HepG2 (cell line): ENCODE results near the gene SPIRE1. TPM values are rescaled to one million over a fixed set of nuclear protein-coding genes. Genes with fewer than 3 reads are reported as not detected.

Experiments used
- ATAC-seq: fragments of 200-7000 bp; cut with Tn5 transposase; 3 replicates; pipeline ENCODE4 v1.9.1; 2020; ENCODE audit warnings: mild to moderate bottlenecking, moderate library complexity
- BruUV-seq: library from RNA; stranded (reverse); fragments of 400-500 nt; replicated peaks from 2 replicates; lab custom pipeline; 2021; lab: Mats Ljungman, UMichigan
- CTCF ChIA-PET: fragments of 300-600 bp; formaldehyde crosslinking; extraction: SDS; loops from one replicate; lab custom pipeline; 2021; ENCODE audit warnings: low total read pairs, inconsistent platforms, low intra/inter-chr PET ratio; lab: Yijun Ruan, JAX
- POLR2A ChIA-PET: fragments of 350-600 bp; sonication (Branson Sonifier 250); formaldehyde crosslinking; loops from one replicate; lab custom pipeline; 2020; ENCODE audit warnings: antibody characterized with exemption, inconsistent platforms; lab: Yijun Ruan, JAX
- DNase-seq: peaks from one replicate; pipeline ENCODE4 v3.0.0-alpha.2; 2015; ENCODE audit warnings: low spot score
- FAIRE-seq: peaks from 3 replicates; lab custom pipeline; 2011; peaks lifted over from hg19 to GRCh38; lab: Jason Lieb, UNC
- H2AFZ ChIP-seq: one replicate; pipeline ENCODE4 v1.6.1; 2011; ENCODE audit warnings: low read length, inconsistent platforms
- H3K27ac ChIP-seq: fragments of 300-600 bp; 3 replicates; pipeline ENCODE4 v1.8.0; 2011; ENCODE audit warnings: mixed run types, mild to moderate bottlenecking, mixed read lengths, low read length, inconsistent platforms; ENCODE audit not compliant: insufficient read depth; ENCODE audit errors: extremely low read length
- H3K27me3 ChIP-seq, 2 experiments: fragments of 200-600 bp in 1 of 2; 2 replicates in 1 of 2; 3 replicates in 1 of 2; pipeline versions ENCODE4 v1.6.0 to v1.8.0; 2011; ENCODE audit warnings: low read length in 2 of 2, mild to moderate bottlenecking in 2 of 2, moderate library complexity in 2 of 2, inconsistent platforms in 1 of 2; ENCODE audit not compliant: insufficient read depth in 2 of 2, control insufficient read depth in 1 of 2
- H3K36me3 ChIP-seq, 2 experiments: fragments of 200-600 bp in 1 of 2; replicated peaks in 1 of 2; 2 replicates in 1 of 2; 3 replicates in 1 of 2; pipeline versions ENCODE4 v1.5.1 to v1.8.0; 2011; ENCODE audit warnings: low read length in 2 of 2, inconsistent platforms in 1 of 2; ENCODE audit not compliant: insufficient read depth in 2 of 2, control insufficient read depth in 1 of 2
- H3K4me1 ChIP-seq: 2 replicates; pipeline ENCODE4 v1.5.1; 2012; ENCODE audit warnings: low read length, inconsistent platforms; ENCODE audit not compliant: insufficient read depth
- H3K4me2 ChIP-seq: 2 replicates; pipeline ENCODE4 v1.6.0; 2011; ENCODE audit warnings: low read depth, low read length, inconsistent platforms
- H3K4me3 ChIP-seq, 3 experiments: fragments of 200-600 bp in 1 of 3; sonication (generic), shearing (Covaris generic) in 1 of 3; replicated peaks in 1 of 3; 2 replicates each; pipeline ENCODE4 v1.5.1; 2011 to 2016; ENCODE audit warnings: low read length in 3 of 3, inconsistent platforms in 2 of 3, low read depth in 2 of 3, mild to moderate bottlenecking in 2 of 3, control low read depth in 1 of 3, mixed read lengths in 1 of 3; ENCODE audit not compliant: insufficient read depth in 1 of 3
- H3K79me2 ChIP-seq: one replicate; pipeline ENCODE4 v1.6.1; 2011; ENCODE audit warnings: low read length, inconsistent platforms; ENCODE audit not compliant: insufficient read depth
- H3K9ac ChIP-seq: 2 replicates; pipeline ENCODE4 v1.6.0; 2011; ENCODE audit warnings: mild to moderate bottlenecking, low read depth, low read length, inconsistent platforms; ENCODE audit not compliant: insufficient read depth
- H3K9me3 ChIP-seq: 2 replicates; pipeline ENCODE4 v1.5.1; 2012; ENCODE audit warnings: mild to moderate bottlenecking, low read length
- H4K20me1 ChIP-seq: 2 replicates; pipeline ENCODE4 v1.6.0; 2011; ENCODE audit warnings: inconsistent platforms, mild to moderate bottlenecking, low read length, moderate library complexity; ENCODE audit not compliant: insufficient read depth
- DMAP1 ChIP-seq: IDR thresholded peaks from 2 replicates; pipeline ENCODE4 v1.6.1; 2016
- NR2F6 ChIP-seq, 2 experiments: IDR thresholded peaks; 2 replicates each; pipeline ENCODE4 v1.6.1; 2016; ENCODE audit warnings: antibody characterized with exemption in 1 of 2, mild to moderate bottlenecking in 1 of 2
- PAF1 ChIP-seq: IDR thresholded peaks from 2 replicates; pipeline ENCODE4 v1.6.1; 2016; ENCODE audit warnings: missing genetic modification reagents, missing compliant biosample characterization
- PRMT3 ChIP-seq: sonication (generic); formaldehyde crosslinking; IDR thresholded peaks from 2 replicates; pipeline ENCODE4 v1.8.1; 2022; ENCODE audit warnings: low read depth, mild to moderate bottlenecking, moderate library complexity, missing genetic modification reagents, borderline replicate concordance
- RNF2 ChIP-seq: fragments of 450-650 bp; conservative IDR thresholded peaks from 2 replicates; pipeline ENCODE4 v1.6.1; 2016; ENCODE audit warnings: low read depth
- SIN3A ChIP-seq: IDR thresholded peaks from 2 replicates; pipeline ENCODE4 v1.6.1; 2011; ENCODE audit warnings: low read depth, mild to moderate bottlenecking, control low read depth, low read length, borderline replicate concordance
- TBX3 ChIP-seq: fragments of 450-650 bp; IDR thresholded peaks from 2 replicates; pipeline ENCODE4 v1.6.1; 2017; ENCODE audit warnings: antibody characterized with exemption, mild to moderate bottlenecking, inconsistent platforms, borderline replicate concordance
- ZBTB42 ChIP-seq: sonication (generic); formaldehyde crosslinking; IDR thresholded peaks from 2 replicates; pipeline ENCODE4 v1.5.0; 2020; ENCODE audit warnings: mild to moderate bottlenecking, missing genetic modification reagents
- ZBTB49 ChIP-seq: sonication (generic); formaldehyde crosslinking; IDR thresholded peaks from 2 replicates; pipeline ENCODE4 v1.4.0; 2020; ENCODE audit warnings: missing genetic modification reagents, borderline replicate concordance
- ZFP82 ChIP-seq: sonication (generic); formaldehyde crosslinking; IDR thresholded peaks from 2 replicates; pipeline ENCODE4 v1.5.1; 2020; ENCODE audit warnings: mild to moderate bottlenecking, missing genetic modification reagents, borderline replicate concordance
- ZKSCAN8 ChIP-seq: IDR thresholded peaks from 2 replicates; pipeline ENCODE4 v1.6.1; 2016; ENCODE audit warnings: borderline replicate concordance, missing genetic modification reagents, missing compliant biosample characterization
- ZNF652 ChIP-seq: IDR thresholded peaks from 2 replicates; pipeline ENCODE4 v1.6.1; 2016; ENCODE audit warnings: low read depth, borderline replicate concordance
- ZZZ3 ChIP-seq: sonication (generic); formaldehyde crosslinking; IDR thresholded peaks from 2 replicates; pipeline ENCODE4 v1.4.0; 2020; ENCODE audit warnings: missing genetic modification reagents, mild to moderate bottlenecking, borderline replicate concordance
- WGBS: methylation state at CpG from one replicate; pipeline ENCODE4 v1.1.6; 2017; ENCODE audit warnings: low lambda C conversion rate; 5-methylcytosine and 5-hydroxymethylcytosine counted together
- in situ Hi-C: cut with HindIII; loops from 2 replicates; pipeline ENCODE4 v1.10.0; 2017; ENCODE audit warnings: low pct_unique_long_range_greater_than_20kb; ENCODE audit not compliant: extremely low pct_ligation_motif_present
- intact Hi-C: fragments of 100-400 bp; cut with micrococcal nuclease; formaldehyde crosslinking; loops from one replicate; pipeline ENCODE4 v1.10.0; 2022; ENCODE audit not compliant: unreplicated experiment
- polyA plus RNA-seq, 8 experiments: library from polyadenylated mRNA; depleted of rRNA in 3 of 8; stranded (reverse) in 7 of 8; unstranded in 1 of 8; fragments of >200 nt; fragmentation: Illumina TruSeq in 4 of 8; extraction: Trizol in 4 of 8; gene quantifications; 2 replicates each; pipeline versions ENCODE4 v1.2.1 to v1.2.3, GENCODE V29; 2011 to 2016; ENCODE audit warnings: low read depth in 4 of 8, missing spikeins in 1 of 8, mixed read lengths in 1 of 8; ENCODE audit not compliant: insufficient read depth in 1 of 8
- total RNA-seq, 5 experiments: library from RNA; depleted of rRNA; stranded (reverse); fragments of >200 nt; fragmentation: Illumina TruSeq; extraction: Trizol; gene quantifications; 2 replicates each; pipeline ENCODE4 v1.2.3, GENCODE V29; 2016; ENCODE audit warnings: low read depth in 1 of 5
- TF ChIP-seq, protein P1 (sequence below): sonication (generic); formaldehyde crosslinking; IDR thresholded peaks from 2 replicates; pipeline ENCODE4 v1.4.0; 2020; ENCODE audit warnings: missing genetic modification reagents

SPIRE1 gene
- total and polyA plus RNA-seq, 2 of the 13 experiments (the other 11 are each of a cell fraction or from before 2014, with no cell fraction given): 9.9 to 21.3 TPM

DNA sequence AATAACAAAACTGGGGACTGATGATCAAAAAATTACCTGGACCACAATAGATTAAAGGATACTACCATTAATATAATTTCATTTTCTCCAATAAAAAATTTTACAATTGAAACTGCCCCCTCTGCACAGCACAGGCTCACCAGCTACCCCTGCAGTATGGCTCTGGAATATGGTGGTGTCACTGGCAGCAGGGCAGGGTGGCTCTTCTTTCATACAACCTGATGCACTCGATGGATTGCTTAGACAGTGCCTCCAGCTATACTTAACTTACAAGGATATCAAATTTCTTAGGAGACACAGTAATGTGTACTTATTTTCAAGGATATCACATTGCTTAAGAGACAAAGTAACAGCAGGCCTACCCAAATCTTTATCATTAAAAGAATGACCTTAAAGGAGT is 126.2 kb downstream of the SPIRE1 start:
- ChIA-PET CTCF (no interaction called here), POLR2A (no interaction called here)
- Histone ChIP-seq H3K9ac (no peak overlapping the region), H3K9me3 (no peaks in the 10 kb centered on the region), H3K36me3 (0 out of 5 replicates have a peak, but pooled peaks cover 0 to 3% of the 10 kb centered on the region in 2 experiments), H3K4me3 (no peak overlapping the region), H3K79me2 (no peaks in the 10 kb centered on the region), H2AFZ (no peak overlapping the region), H3K27ac (no peak overlapping the region), H3K27me3 (no peaks in the 10 kb centered on the region), H3K4me2 (no peak overlapping the region), H4K20me1 (no peaks in the 10 kb centered on the region), H3K4me1 (peaks cover 11% of the 10 kb centered on the region)
- WGBS: 91% methylated on average over 1 of the region's 1 CpG
- DNase-seq: no peak
- intact Hi-C loops: loop anchor here (10.0 kb wide), 1 partner anchor 137 kb away; no protein-coding TSS in a partner anchor
- in situ Hi-C loops: loop anchor here (10.0 kb wide), 1 partner anchor 137 kb away; no protein-coding TSS in a partner anchor
- no TSS peak for BruUV-seq
- TF ChIP-seq ZZZ3 (CRISPR knock-in tag) (no peak), NR2F6 (IDR thresholded peaks at IDR 0.05) (no peak), NR2F6 (CRISPR knock-in tag; IDR thresholded peaks at IDR 0.05) (no peak)
- no peak for FAIRE-seq
- ATAC-seq: no peak

- in situ Hi-C loops: no loop called here
- Histone ChIP-seq H3K36me3 (no peaks in the 10 kb centered on the region), H3K79me2 (no peaks in the 10 kb centered on the region), H3K4me3 (no peak overlapping the region), H4K20me1 (no peaks in the 10 kb centered on the region), H3K27me3 (no peaks in the 10 kb centered on the region), H3K9ac (no peak overlapping the region), H3K4me1 (peaks cover 7% of the 10 kb centered on the region; the same call in 1 of the 2 replicates), H2AFZ (no peak overlapping the region), H3K4me2 (no peak overlapping the region), H3K9me3 (no peaks in the 10 kb centered on the region), H3K27ac (no peak overlapping the region)
- ChIA-PET POLR2A (no interaction called here), CTCF (no interaction called here)
- ATAC-seq (no peak), DNase-seq (no peak), FAIRE-seq (no peak)
- 95% methylated on average over 5 of the region's 5 CpGs for WGBS
- intact Hi-C loops: no loop called here
- no TSS peak for BruUV-seq
- no peak for TF ChIP-seq RNF2
- TF ChIP-seq PAF1 (CRISPR knock-in tag): no peak
- TF ChIP-seq ZBTB42 (CRISPR knock-in tag): no peak
- TF ChIP-seq SIN3A: no peak
- no peak for TF ChIP-seq PRMT3 (CRISPR knock-in tag)
- no peak for TF ChIP-seq ZKSCAN8
- no peak for TF ChIP-seq ZFP82 (CRISPR knock-in tag)
- no peak for TF ChIP-seq TBX3
- TF ChIP-seq, protein P1, sequence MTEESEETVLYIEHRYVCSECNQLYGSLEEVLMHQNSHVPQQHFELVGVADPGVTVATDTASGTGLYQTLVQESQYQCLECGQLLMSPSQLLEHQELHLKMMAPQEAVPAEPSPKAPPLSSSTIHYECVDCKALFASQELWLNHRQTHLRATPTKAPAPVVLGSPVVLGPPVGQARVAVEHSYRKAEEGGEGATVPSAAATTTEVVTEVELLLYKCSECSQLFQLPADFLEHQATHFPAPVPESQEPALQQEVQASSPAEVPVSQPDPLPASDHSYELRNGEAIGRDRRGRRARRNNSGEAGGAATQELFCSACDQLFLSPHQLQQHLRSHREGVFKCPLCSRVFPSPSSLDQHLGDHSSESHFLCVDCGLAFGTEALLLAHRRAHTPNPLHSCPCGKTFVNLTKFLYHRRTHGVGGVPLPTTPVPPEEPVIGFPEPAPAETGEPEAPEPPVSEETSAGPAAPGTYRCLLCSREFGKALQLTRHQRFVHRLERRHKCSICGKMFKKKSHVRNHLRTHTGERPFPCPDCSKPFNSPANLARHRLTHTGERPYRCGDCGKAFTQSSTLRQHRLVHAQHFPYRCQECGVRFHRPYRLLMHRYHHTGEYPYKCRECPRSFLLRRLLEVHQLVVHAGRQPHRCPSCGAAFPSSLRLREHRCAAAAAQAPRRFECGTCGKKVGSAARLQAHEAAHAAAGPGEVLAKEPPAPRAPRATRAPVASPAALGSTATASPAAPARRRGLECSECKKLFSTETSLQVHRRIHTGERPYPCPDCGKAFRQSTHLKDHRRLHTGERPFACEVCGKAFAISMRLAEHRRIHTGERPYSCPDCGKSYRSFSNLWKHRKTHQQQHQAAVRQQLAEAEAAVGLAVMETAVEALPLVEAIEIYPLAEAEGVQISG (CRISPR knock-in tag): no peak
- no peak for TF ChIP-seq DMAP1
- TF ChIP-seq ZBTB49: no peak
- TF ChIP-seq ZNF652 (CRISPR knock-in tag): no peak
Observed at GRCh38 chr18:12520442-12520992, 137.4 kb downstream of the SPIRE1 start.
